HEK293 (cell line): ENCODE data around the gene GNB3.
"Not testable (repeated sequence)": the region's sequence is repeated elsewhere in the genome, so short reads cannot be mapped to it uniquely, and the experiment has no call there.

ENCODE experiments used
- CTCF ChIA-PET: fragments of 350-600 bp; formaldehyde crosslinking; extraction: SDS; loops from one replicate; lab custom pipeline; 2021; ENCODE audit warnings: antibody characterized with exemption; lab: Yijun Ruan, JAX
- POLR2A ChIA-PET: fragments of 300-600 bp; formaldehyde crosslinking; extraction: SDS; loops from one replicate; lab custom pipeline; 2020; ENCODE audit warnings: antibody characterized with exemption, inconsistent platforms; lab: Yijun Ruan, JAX
- H3K27ac ChIP-seq: fragments of 200-500 bp; sonication (Bioruptor generic); 2 replicates; pipeline ENCODE4 v1.5.1; 2014; ENCODE audit warnings: low read depth, low read length, control low read depth, inconsistent platforms; ENCODE audit errors: extremely low read depth
- H3K36me3 ChIP-seq, 2 experiments: fragments of 200-500 bp in 1 of 2; sonication (Bioruptor generic) in 1 of 2; 1 replicate in 1 of 2; 2 replicates in 1 of 2; pipeline ENCODE4 v1.5.1; 2014 to 2017; ENCODE audit warnings: inconsistent platforms in 2 of 2, low read length in 2 of 2; ENCODE audit not compliant: control insufficient read depth in 2 of 2, insufficient read depth in 1 of 2
- H3K4me1 ChIP-seq: fragments of 200-500 bp; sonication (Bioruptor generic); 2 replicates; pipeline ENCODE4 v1.5.1; 2014; ENCODE audit warnings: mild to moderate bottlenecking, low read length, inconsistent platforms; ENCODE audit not compliant: control insufficient read depth, insufficient read depth
- H3K4me3 ChIP-seq: 2 replicates; pipeline ENCODE4 v1.5.1; 2011; ENCODE audit warnings: low read depth, mild to moderate bottlenecking, control low read depth, low read length, moderate library complexity
- H3K9me3 ChIP-seq: fragments of 200-500 bp; sonication (Bioruptor generic); 2 replicates; pipeline ENCODE4 v1.5.1; 2014; ENCODE audit warnings: low read depth, low read length, inconsistent platforms; ENCODE audit not compliant: control insufficient read depth, insufficient read depth
- MZF1 ChIP-seq: fragments of 450-650 bp; formaldehyde crosslinking; IDR thresholded peaks from 2 replicates; pipeline ENCODE4 v1.5.1; 2017; ENCODE audit warnings: missing biosample characterization, missing genetic modification characterization, borderline replicate concordance
- PRDM1 ChIP-seq: fragments of 450-650 bp; formaldehyde crosslinking; IDR thresholded peaks from 2 replicates; pipeline ENCODE4; 2016; ENCODE audit warnings: missing biosample characterization, missing genetic modification characterization
- ZBTB7A ChIP-seq: fragments of 450-650 bp; formaldehyde crosslinking; IDR thresholded peaks from 2 replicates; pipeline ENCODE4 v1.5.1; 2016; ENCODE audit warnings: low read depth, missing biosample characterization, missing genetic modification characterization
- ZEB2 ChIP-seq: fragments of 450-650 bp; formaldehyde crosslinking; IDR thresholded peaks from 2 replicates; pipeline ENCODE4 v1.5.1; 2016; ENCODE audit warnings: missing biosample characterization, missing genetic modification characterization
- ZIC2 ChIP-seq: fragments of 450-650 bp; formaldehyde crosslinking; IDR thresholded peaks from 2 replicates; pipeline ENCODE4 v1.5.1; 2016; ENCODE audit warnings: missing biosample characterization, missing genetic modification characterization
- ZNF140 ChIP-seq: fragments of 450-650 bp; formaldehyde crosslinking; IDR thresholded peaks from 2 replicates; pipeline ENCODE4 v1.5.1; 2016; ENCODE audit warnings: missing biosample characterization, missing genetic modification characterization
- ZNF221 ChIP-seq: fragments of 450-650 bp; formaldehyde crosslinking; IDR thresholded peaks from 2 replicates; pipeline ENCODE4 v1.5.1; 2017; ENCODE audit warnings: missing biosample characterization, missing genetic modification characterization, borderline replicate concordance
- ZNF292 ChIP-seq: fragments of 450-650 bp; formaldehyde crosslinking; IDR thresholded peaks from 2 replicates; pipeline ENCODE4 v1.5.1; 2016; ENCODE audit warnings: low read depth, missing biosample characterization, missing genetic modification characterization, borderline replicate concordance
- ZNF335 ChIP-seq: fragments of 450-650 bp; formaldehyde crosslinking; conservative IDR thresholded peaks from 2 replicates; pipeline ENCODE4 v1.5.1; 2016; ENCODE audit warnings: missing biosample characterization, missing genetic modification characterization
- ZNF529 ChIP-seq: fragments of 450-650 bp; formaldehyde crosslinking; IDR thresholded peaks from 2 replicates; pipeline ENCODE4 v1.5.1; 2017; ENCODE audit warnings: missing genetic modification characterization, missing biosample characterization; ENCODE audit not compliant: insufficient replicate concordance
- ZNF654 ChIP-seq: fragments of 450-650 bp; formaldehyde crosslinking; IDR thresholded peaks from 2 replicates; pipeline ENCODE4 v1.5.1; 2016; ENCODE audit warnings: low read depth, missing biosample characterization, missing genetic modification characterization
- ZNF777 ChIP-seq: fragments of 450-650 bp; formaldehyde crosslinking; IDR thresholded peaks from 2 replicates; pipeline ENCODE4 v1.5.1; 2017; ENCODE audit warnings: missing biosample characterization, missing genetic modification characterization, borderline replicate concordance
- TF ChIP-seq, protein P1 (sequence below): fragments of 450-650 bp; formaldehyde crosslinking; IDR thresholded peaks from 2 replicates; pipeline ENCODE4 v1.5.1; 2016; ENCODE audit warnings: missing biosample characterization, missing genetic modification characterization
- TF ChIP-seq, protein P2 (sequence below): fragments of 450-650 bp; formaldehyde crosslinking; IDR thresholded peaks from 2 replicates; pipeline ENCODE4 v1.5.1; 2016; ENCODE audit warnings: missing biosample characterization, missing genetic modification characterization
- TF ChIP-seq, protein P3 (sequence below): fragments of 450-650 bp; formaldehyde crosslinking; IDR thresholded peaks from 2 replicates; pipeline ENCODE4 v1.5.1; 2016; ENCODE audit warnings: missing biosample characterization, missing genetic modification characterization
- TF ChIP-seq, protein P4 (sequence below): fragments of 450-650 bp; formaldehyde crosslinking; IDR thresholded peaks from 2 replicates; pipeline ENCODE4; 2016; ENCODE audit warnings: missing biosample characterization, missing genetic modification characterization
- TF ChIP-seq, protein P5 (sequence below): fragments of 450-650 bp; formaldehyde crosslinking; IDR thresholded peaks from 2 replicates; pipeline ENCODE4 v1.5.1; 2016; ENCODE audit warnings: missing biosample characterization, missing genetic modification characterization, borderline replicate concordance

Gene GNB3

DNA sequence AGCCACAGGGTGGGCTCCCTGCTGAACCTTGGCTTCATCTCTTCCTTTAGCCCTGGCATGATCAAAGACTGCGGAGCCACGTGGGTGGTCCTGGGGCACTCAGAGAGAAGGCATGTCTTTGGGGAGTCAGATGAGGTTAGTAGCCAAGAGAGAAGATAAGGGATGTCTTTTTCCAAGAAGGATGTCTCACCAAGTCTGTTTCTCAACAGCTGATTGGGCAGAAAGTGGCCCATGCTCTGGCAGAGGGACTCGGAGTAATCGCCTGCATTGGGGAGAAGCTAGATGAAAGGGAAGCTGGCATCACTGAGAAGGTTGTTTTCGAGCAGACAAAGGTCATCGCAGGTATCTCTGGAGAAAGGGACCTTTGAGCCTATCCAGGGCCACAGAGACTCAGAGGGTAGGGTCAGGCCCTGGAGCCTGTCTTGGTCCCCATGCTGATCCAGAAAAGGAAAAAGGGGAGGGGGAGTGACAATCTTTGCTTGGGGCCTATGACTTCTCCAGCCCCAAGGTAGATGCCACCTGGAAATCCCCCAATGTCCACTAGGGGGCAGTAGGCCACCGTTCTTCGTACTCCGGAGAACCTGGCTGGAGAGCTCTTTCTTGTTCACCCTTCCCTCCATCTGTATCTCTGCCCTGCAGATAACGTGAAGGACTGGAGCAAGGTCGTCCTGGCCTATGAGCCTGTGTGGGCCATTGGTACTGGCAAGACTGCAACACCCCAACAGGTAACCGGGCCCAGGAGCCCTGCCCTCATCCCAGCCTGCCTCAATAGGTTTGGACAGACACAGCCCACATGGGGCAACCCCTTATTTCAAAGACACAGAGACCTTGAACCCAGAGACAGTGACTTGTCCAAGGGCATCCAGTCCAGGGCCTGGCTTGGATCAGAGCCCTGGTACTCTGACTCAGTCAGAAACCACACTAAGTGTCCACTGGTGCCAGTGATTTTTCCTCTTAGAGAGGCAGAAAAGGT, 28.6 kb downstream of the GNB3 start (continued):
- TF ChIP-seq ZEB2 (tag by site-specific recombination) (0 out of 2 replicates have a peak, but pooled peaks have one; percentile 42), ZNF335 (tag by site-specific recombination) (peak; percentile 68), ZNF777 (tag by site-specific recombination) (no peak), MZF1 (tag by site-specific recombination) (0 out of 2 replicates have a peak, but pooled peaks have one; percentile 13), ZNF221 (tag by site-specific recombination) (no peak)
- TF ChIP-seq, protein P1, sequence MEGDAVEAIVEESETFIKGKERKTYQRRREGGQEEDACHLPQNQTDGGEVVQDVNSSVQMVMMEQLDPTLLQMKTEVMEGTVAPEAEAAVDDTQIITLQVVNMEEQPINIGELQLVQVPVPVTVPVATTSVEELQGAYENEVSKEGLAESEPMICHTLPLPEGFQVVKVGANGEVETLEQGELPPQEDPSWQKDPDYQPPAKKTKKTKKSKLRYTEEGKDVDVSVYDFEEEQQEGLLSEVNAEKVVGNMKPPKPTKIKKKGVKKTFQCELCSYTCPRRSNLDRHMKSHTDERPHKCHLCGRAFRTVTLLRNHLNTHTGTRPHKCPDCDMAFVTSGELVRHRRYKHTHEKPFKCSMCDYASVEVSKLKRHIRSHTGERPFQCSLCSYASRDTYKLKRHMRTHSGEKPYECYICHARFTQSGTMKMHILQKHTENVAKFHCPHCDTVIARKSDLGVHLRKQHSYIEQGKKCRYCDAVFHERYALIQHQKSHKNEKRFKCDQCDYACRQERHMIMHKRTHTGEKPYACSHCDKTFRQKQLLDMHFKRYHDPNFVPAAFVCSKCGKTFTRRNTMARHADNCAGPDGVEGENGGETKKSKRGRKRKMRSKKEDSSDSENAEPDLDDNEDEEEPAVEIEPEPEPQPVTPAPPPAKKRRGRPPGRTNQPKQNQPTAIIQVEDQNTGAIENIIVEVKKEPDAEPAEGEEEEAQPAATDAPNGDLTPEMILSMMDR (tag by site-specific recombination): peak; percentile 91
- TF ChIP-seq, protein P2, sequence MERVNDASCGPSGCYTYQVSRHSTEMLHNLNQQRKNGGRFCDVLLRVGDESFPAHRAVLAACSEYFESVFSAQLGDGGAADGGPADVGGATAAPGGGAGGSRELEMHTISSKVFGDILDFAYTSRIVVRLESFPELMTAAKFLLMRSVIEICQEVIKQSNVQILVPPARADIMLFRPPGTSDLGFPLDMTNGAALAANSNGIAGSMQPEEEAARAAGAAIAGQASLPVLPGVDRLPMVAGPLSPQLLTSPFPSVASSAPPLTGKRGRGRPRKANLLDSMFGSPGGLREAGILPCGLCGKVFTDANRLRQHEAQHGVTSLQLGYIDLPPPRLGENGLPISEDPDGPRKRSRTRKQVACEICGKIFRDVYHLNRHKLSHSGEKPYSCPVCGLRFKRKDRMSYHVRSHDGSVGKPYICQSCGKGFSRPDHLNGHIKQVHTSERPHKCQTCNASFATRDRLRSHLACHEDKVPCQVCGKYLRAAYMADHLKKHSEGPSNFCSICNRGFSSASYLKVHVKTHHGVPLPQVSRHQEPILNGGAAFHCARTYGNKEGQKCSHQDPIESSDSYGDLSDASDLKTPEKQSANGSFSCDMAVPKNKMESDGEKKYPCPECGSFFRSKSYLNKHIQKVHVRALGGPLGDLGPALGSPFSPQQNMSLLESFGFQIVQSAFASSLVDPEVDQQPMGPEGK (tag by site-specific recombination): peak; percentile 34; the same call in 1 of the 2 replicates

DNA sequence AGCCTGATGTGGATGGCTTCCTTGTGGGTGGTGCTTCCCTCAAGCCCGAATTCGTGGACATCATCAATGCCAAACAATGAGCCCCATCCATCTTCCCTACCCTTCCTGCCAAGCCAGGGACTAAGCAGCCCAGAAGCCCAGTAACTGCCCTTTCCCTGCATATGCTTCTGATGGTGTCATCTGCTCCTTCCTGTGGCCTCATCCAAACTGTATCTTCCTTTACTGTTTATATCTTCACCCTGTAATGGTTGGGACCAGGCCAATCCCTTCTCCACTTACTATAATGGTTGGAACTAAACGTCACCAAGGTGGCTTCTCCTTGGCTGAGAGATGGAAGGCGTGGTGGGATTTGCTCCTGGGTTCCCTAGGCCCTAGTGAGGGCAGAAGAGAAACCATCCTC, 29.6 kb downstream of the GNB3 start:
- H3K9me3 ChIP-seq, H3K4me3 ChIP-seq, H3K4me1 ChIP-seq, H3K27ac ChIP-seq: not testable (repeated sequence)
- H3K36me3 ChIP-seq: peaks cover 4 to 49% of the 10 kb centered on the region in 2 experiments; a peak in 2 of 3 replicates
- POLR2A ChIA-PET: interaction anchor here (1.2 to 5.4 kb wide), 7 partner anchors 10 to 74 kb away, joined by 6 to 88 read pairs (median 12); partner anchors contain the start of genes ATN1, C12orf57, CDCA3 and RNU7-1
- CTCF ChIA-PET: interaction anchor here (0.5 to 5.3 kb wide), 14 partner anchors 14 to 273 kb away, joined by 3 to 71 read pairs (median 6); partner anchors contain the start of genes CDCA3, MLF2 and USP5

DNA sequence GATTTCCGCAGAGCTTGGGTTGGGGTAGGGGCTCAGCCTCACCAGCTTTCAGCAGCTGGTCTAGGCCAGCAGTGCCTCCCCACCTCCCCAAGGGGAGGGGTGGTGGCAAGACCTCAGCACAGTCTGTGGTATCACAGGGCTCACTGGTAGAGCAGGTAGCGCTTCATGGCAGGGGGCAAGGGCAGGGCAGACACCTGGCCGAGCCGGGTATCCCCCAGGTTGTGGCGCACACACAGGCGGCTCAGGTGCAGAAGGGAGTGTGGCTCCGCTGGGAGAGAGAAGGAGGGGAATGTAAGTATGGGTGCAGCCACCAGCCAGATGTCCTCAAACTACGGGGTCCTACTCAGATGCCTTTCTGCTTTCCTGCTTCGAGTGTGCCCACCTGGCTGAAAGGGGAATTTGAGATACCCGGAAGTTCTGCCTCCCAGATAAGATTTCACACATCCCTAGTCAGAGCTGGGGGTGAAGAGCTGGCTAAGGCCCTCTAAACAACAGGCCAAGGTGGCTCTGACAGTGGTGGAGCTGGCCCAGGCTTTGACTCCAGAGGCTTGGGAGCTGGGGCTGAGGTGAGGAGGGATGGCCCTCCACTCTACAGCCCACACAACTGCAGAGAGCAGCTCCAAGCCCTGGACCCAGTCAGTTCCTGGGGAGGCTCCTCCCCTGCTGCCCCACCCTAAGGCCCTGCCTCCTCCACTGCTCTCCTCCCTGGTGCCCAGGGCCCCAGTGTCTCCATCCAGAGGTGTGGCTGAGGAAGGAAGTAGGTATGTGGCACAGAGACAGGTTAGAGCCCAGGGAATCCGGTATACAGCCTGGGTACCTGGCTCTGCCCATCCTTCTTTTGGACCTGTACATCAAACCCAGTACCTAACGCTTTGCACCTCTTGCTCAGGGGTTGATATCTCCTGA, 30.6 kb downstream of the GNB3 start:
- H3K27ac ChIP-seq: 0 out of 2 replicates have a peak overlapping the region, but pooled peaks have one; percentile 3
- no peaks in the 10 kb centered on the region for H3K9me3 ChIP-seq
- H3K36me3 ChIP-seq: peaks cover 4 to 44% of the 10 kb centered on the region in 2 experiments; a peak in 2 of 3 replicates
- peaks cover 8% of the 10 kb centered on the region for H3K4me1 ChIP-seq
- CTCF ChIA-PET: interaction anchor here (0.5 to 5.3 kb wide), 22 partner anchors 10 to 445 kb away, joined by 3 to 71 read pairs (median 8); partner anchors contain the start of genes CDCA3, LRRC23, MLF2 and USP5
- H3K4me3 ChIP-seq: no peak overlapping the region
- POLR2A ChIA-PET: interaction anchor here (0.6 to 5.4 kb wide), 16 partner anchors 9 to 318 kb away, joined by 3 to 88 read pairs (median 6); partner anchors contain the start of genes ATN1, C12orf57, CDCA3 and PEX5
- TF ChIP-seq ZNF654 (tag by site-specific recombination) (no peak), ZIC2 (tag by site-specific recombination) (no peak), ZBTB7A (tag by site-specific recombination) (no peak), ZNF292 (tag by site-specific recombination) (no peak), PRDM1 (tag by site-specific recombination) (no peak), ZNF529 (tag by site-specific recombination) (no peak), ZNF140 (tag by site-specific recombination) (no peak)
- TF ChIP-seq, protein P3, sequence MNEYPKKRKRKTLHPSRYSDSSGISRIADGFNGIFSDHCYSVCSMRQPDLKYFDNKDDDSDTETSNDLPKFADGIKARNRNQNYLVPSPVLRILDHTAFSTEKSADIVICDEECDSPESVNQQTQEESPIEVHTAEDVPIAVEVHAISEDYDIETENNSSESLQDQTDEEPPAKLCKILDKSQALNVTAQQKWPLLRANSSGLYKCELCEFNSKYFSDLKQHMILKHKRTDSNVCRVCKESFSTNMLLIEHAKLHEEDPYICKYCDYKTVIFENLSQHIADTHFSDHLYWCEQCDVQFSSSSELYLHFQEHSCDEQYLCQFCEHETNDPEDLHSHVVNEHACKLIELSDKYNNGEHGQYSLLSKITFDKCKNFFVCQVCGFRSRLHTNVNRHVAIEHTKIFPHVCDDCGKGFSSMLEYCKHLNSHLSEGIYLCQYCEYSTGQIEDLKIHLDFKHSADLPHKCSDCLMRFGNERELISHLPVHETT: no peak
- TF ChIP-seq, protein P4, sequence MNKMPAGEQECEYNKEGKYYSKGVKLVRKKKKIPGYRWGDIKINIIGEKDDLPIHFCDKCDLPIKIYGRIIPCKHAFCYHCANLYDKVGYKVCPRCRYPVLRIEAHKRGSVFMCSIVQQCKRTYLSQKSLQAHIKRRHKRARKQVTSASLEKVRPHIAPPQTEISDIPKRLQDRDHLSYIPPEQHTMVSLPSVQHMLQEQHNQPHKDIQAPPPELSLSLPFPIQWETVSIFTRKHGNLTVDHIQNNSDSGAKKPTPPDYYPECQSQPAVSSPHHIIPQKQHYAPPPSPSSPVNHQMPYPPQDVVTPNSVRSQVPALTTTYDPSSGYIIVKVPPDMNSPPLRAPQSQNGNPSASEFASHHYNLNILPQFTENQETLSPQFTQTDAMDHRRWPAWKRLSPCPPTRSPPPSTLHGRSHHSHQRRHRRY (tag by site-specific recombination): no peak
- TF ChIP-seq, protein P5, sequence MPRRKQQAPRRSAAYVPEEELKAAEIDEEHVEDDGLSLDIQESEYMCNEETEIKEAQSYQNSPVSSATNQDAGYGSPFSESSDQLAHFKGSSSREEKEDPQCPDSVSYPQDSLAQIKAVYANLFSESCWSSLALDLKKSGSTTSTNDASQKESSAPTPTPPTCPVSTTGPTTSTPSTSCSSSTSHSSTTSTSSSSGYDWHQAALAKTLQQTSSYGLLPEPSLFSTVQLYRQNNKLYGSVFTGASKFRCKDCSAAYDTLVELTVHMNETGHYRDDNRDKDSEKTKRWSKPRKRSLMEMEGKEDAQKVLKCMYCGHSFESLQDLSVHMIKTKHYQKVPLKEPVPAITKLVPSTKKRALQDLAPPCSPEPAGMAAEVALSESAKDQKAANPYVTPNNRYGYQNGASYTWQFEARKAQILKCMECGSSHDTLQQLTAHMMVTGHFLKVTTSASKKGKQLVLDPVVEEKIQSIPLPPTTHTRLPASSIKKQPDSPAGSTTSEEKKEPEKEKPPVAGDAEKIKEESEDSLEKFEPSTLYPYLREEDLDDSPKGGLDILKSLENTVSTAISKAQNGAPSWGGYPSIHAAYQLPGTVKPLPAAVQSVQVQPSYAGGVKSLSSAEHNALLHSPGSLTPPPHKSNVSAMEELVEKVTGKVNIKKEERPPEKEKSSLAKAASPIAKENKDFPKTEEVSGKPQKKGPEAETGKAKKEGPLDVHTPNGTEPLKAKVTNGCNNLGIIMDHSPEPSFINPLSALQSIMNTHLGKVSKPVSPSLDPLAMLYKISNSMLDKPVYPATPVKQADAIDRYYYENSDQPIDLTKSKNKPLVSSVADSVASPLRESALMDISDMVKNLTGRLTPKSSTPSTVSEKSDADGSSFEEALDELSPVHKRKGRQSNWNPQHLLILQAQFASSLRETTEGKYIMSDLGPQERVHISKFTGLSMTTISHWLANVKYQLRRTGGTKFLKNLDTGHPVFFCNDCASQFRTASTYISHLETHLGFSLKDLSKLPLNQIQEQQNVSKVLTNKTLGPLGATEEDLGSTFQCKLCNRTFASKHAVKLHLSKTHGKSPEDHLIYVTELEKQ: no peak
